Measurements from ENCODE around the gene NTPCR.

Gene NTPCR

DNA sequence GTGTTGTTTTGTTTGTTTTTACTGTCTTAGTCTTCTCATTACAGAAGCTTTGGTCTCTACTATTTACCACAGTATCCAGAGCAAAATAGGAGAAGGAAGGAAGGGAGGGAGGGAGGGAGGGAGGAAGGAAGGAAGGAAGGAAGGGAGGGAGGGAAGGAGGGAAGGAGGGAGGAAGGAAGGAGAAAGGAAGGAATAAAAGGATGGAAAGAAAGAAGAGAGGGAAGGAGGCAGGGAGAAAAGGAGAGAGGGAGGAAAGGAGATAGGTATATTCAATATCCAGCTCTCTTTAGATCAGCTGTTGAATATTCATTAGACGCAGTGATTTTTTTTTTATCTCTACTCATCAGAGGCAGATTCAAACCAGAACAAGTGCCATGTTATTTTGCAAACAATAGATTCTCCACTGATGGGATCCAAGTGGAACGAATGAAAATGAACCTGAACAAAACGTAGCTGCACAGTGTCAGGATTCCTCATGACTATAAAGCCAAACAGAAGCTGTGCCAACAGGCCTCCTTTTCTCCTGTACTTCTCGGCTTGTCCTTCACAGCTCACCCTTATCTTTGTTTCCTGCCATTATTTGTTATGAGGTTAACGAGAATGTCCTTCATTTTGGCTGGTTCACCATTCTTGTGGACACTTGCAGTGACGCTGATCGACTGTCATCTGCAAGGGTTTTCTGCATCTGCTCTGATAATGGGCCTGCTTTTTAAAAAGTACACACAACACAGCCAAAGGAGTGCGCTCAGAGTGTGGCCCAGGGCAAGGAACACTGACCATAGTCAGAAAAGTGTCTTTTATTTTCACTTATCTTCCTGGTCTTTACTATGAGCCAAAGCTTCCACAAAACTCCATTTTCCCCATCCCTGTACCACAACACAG, 7.8 kb upstream of the NTPCR start:
- no peak for TF ChIP-seq GATA3 (IDR thresholded peaks at IDR 0.05; ENCODE audit: low read depth, low read length)
- TF ChIP-seq GATA2 (IDR thresholded peaks at IDR 0.05; ENCODE audit: low read depth, low read length), result no peak

DNA sequence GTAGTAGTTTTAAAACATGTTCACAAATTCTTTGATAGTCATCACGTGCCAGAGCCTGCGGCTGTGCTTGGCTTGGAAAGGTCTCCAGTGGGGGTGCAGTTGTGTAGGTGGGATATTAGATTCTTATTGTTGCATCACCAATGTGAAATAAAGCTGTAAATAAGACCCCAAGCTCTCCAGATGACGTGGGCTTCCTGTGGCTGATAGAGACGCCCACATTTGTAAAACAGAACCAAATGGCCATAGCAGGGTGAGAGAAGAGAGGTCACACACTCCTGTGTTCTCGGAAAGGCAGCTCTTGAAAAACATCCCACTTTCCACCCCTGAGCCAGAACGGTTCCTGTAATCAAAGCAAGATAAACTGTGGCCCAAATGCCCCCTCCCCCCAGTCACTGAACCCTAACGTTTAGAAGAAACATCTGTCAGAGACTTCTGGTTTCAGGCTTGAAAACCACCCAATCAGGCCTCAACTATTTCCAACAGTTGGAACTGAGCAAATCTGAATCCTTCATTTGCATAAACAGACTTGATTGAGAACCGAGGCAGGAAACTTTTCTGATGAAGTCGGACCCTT, 6.6 kb upstream of the NTPCR start:
- TF ChIP-seq GATA3 (IDR thresholded peaks at IDR 0.05; ENCODE audit: low read depth, low read length), result no peak
- no peak for TF ChIP-seq GATA2 (IDR thresholded peaks at IDR 0.05; ENCODE audit: low read depth, low read length)

DNA sequence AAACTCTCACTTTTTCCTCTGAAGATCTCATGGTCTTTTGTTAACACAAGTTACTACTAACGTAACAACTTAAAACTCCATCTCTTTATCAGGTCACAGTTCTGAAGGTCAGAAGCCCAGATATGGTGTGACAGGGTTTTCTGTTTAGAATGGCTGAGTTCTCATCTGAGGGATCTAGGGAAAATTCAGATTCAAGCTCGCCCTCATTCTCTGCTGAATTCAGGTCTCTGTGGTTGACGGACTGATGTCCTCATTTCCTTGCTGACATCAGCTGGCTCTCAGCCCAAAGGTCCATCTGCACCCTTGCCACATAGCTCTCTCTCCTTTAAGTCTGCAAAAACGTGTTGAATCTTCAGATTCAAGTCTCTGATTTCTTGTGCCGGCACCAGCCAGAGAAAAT, 6.1 kb upstream of the NTPCR start:
- TF ChIP-seq GATA2 (IDR thresholded peaks at IDR 0.05; ENCODE audit: low read depth, low read length), result no peak
- no peak for TF ChIP-seq GATA3 (IDR thresholded peaks at IDR 0.05; ENCODE audit: low read depth, low read length)

DNA sequence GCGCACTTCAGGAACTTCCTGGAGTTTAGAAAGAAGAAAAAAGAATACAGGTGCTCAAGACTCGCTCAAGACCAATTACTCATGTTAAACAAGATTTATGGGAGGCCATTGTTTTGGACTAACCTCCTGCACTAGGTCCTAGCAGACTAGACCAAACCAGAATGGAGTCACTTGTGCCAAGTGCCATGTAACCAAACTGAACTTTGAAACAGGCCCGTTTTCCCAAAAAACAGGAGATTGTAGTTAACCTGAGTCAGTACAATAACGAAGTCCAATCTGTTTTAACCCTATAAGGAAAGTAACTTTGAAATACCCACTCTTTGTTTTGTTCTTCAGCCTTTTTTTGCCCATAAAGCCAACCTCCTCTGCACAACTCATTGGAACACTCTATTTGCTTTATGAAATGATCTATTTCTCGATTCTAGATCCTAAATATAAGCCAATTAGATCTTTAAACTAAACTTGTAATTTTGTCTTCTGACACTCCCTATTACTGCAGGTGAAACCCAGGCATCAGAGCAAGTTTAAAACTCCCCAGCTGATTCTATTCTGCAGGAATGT, 695 bp upstream of the NTPCR start:
- no peak for TF ChIP-seq GATA2 (IDR thresholded peaks at IDR 0.05; ENCODE audit: low read depth, low read length)
- TF ChIP-seq GATA3 (IDR thresholded peaks at IDR 0.05; ENCODE audit: low read depth, low read length), result no peak

DNA sequence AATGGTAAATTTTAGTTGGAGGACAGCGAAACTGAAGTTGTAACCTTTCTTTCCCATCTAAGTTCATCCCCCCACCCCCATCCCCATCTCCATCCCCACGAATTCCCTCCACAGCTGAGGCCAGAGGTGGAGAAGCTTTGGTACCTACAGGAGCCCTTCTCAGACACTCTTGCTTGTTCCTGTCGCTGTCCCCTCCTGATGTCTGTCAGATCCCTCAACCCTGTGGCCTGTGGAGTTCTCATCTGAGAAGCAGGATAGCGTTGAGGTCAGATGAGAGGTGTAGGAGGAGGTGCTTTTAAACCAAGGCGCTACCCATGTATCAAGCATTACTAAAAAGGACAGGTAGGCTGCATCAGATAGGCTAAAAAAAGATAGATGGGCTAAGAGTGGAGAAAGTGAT, 769 bp downstream of the NTPCR start:
- TF ChIP-seq GATA2 (IDR thresholded peaks at IDR 0.05; ENCODE audit: low read depth, low read length) (no peak), GATA3 (IDR thresholded peaks at IDR 0.05; ENCODE audit: low read depth, low read length) (no peak)

DNA sequence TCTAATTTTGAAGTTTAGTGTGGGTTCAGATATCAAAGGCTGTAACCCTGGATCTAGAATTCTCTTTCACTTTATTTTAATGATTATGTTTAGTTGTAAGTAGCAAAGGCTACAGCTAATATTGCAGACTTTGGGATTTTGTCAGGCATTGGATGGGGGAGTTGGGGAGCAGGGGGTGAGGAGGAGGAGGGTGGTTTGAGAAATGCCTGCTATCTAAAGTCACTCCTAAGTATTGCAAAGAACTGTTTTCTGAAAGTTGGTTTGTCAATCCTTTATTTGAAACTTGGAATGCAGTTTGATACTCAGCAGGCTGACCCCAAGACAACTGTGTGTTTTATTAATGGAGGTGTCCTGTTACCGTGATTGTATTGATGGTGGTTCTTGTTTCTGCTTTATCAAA, 1.2 kb downstream of the NTPCR start:
- no peak for TF ChIP-seq GATA2 (IDR thresholded peaks at IDR 0.05; ENCODE audit: low read depth, low read length)
- TF ChIP-seq GATA3 (IDR thresholded peaks at IDR 0.05; ENCODE audit: low read depth, low read length), result no peak

DNA sequence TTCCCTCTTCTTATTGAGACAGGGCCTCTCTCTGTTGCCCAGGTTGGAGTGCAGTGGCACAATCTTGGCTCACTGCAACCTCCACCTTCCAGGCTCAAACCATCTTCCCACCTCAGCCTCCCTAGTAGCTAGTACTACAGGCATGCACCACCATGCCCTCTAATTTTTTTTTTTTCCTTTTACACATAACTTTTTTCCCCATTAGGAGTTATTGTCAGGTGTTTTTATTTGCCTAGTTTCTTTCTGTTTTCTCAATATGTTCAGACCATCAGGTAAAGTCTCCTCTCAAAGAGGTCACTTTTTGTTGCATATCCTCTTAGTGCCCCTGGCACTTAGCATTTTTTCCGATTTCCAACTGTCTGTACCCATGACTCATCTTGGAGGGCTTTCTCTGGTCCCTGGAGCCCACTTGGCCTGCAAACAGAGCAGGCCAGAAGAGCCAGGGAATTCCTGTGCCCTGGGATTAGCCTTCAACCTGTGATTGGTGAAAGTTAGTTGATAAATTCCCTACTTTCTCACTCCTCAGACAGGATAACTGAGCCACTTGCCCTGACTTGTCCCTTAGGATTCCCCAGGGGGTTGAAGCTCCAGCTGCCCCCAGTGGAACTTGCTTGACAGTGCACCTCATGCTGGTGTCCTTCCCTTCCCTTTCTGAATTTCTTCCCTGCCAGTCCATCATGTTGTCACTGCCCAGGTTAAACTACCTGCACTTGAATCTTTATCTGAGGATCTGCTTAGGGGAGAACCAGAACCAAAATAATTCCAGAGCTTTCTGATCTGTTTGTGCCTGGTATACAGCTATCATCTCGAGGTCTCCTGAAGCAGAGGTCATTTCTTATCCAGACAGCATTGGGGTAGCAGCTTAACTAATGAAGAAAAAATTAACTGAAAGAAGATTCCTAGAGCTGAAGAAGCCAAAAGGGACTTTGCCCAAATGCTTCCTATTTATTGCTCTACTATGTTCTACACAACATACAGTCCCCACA, 2.4 kb downstream of the NTPCR start:
- TF ChIP-seq GATA2 (IDR thresholded peaks at IDR 0.05; ENCODE audit: low read depth, low read length), result peak; percentile 6; the same call in 1 of the 2 replicates
- TF ChIP-seq GATA3 (IDR thresholded peaks at IDR 0.05; ENCODE audit: low read depth, low read length), result no peak

DNA sequence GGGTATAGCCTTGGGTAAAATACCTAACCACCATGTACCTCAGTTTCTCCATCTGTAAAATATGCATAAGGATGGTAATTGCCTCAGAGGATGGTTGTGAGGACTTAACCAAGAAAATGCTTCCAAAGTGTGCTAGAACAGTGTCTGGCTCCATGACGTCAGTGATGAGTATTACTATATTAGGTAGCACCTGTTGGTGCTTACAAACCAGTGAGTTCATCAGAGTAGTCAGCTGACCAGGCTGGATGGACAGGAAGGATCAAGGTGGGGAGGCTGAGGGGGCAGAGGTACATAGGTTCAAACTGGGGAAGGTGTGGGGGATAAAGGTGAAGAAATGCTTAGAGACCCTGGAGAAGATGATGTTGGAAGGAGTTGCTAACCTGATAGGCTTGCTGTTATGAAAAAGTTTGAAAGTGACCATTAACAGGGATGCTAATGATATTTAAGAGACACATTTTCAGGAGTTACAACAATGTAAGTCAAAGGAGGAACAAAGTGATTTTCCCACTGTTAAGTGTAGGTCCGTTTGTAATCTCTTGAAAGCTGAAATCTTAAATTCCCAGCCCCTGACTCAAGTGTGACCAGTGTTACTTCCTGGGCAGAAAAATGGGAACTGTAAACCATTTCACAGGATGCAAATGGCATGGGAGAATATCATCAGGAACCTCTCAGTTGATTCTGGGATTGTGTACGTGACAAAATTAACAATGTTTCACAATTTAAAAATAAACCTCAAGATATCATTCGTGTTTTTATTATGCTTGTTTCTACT, 4.4 kb downstream of the NTPCR start:
- no peak for TF ChIP-seq GATA2 (IDR thresholded peaks at IDR 0.05; ENCODE audit: low read depth, low read length)
- no peak for TF ChIP-seq GATA3 (IDR thresholded peaks at IDR 0.05; ENCODE audit: low read depth, low read length)

DNA sequence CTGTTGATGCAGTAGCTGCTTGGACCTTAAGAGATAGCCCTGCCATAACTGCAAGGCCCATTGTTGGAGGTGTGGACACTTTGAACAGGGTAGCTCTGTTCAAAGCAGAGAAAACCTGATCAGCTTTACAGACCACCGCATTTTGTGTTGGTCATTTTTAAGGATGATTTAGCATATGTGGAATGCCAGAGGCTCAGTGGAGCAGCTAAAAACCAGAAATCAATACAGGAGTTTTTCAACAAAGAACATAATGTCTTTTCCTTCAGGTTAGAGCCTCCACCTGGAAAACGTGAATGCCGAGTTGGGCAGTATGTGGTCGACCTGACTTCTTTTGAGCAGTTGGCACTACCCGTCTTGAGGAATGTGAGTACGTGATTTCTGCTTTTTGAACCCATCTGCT, 5.7 kb downstream of the NTPCR start:
- TF ChIP-seq GATA3 (IDR thresholded peaks at IDR 0.05; ENCODE audit: low read depth, low read length), result no peak
- TF ChIP-seq GATA2 (IDR thresholded peaks at IDR 0.05; ENCODE audit: low read depth, low read length), result no peak

DNA sequence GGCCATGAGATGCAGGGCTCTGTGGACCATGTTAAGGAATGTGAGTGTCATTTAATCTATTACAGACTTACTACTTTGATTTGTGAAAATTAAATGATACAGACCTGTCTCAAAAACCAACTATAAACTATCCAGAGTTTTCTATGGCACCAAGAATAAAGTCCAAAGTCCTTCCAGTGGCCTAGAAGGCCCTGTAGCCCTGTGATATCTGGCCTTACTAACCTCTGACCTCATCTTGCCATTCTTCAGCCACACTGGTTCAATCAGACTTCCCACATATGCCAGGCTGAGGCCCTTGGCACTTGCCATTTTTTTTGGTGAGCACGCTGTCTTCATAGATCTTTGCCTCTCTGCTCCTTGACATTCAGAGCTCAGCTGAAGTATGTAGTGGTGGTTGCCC, 7.7 kb downstream of the NTPCR start:
- TF ChIP-seq GATA3 (IDR thresholded peaks at IDR 0.05; ENCODE audit: low read depth, low read length) (no peak), GATA2 (IDR thresholded peaks at IDR 0.05; ENCODE audit: low read depth, low read length) (no peak)

DNA sequence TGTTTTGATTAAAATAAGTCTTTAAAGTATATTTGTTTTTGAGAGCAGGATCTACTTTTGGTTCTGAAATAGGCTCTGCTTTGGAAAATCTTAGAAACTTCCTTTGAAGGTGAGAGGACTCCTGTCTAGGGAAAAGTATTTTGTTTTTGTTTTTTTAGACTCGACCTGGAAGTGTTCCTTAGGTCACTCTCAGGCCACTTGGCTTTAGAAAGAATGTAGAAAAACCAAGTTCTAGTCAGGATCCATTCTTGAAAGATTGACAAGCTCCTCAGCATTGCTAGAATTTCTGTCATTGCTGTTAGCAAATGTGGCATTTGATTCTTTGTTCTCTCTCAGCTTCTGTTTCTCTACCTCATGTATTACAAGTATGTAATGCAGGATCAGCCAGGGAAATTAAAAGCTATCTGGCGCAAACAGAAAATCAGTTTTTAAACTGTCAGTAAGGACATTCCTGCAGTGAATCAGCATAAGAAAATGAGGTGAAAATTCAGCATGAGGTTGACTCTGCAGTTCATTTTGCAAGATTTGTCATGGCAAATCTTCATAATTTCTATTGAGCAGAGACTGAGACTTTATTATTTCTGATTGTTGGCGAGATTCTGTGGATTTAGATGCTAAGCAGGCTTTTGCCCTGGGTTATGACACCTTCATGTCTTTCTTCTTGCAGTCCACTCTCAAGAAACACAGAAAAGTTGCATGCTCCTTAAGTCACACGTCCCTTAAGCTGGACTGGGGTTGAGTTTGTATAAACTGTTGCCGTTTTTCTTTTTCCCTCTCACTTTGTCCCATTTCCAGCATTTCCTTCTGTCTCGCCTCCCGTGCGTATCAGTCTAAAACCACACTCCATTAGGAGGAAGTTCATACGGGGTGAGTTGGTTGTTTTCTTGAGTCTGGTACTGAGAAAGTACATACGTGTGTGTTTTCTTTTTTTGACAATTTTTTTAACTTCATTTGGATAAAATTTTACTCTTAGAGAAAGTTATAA, 12.6 kb downstream of the NTPCR start:
- no peak for TF ChIP-seq GATA2 (IDR thresholded peaks at IDR 0.05; ENCODE audit: low read depth, low read length)
- no peak for TF ChIP-seq GATA3 (IDR thresholded peaks at IDR 0.05; ENCODE audit: low read depth, low read length)

DNA sequence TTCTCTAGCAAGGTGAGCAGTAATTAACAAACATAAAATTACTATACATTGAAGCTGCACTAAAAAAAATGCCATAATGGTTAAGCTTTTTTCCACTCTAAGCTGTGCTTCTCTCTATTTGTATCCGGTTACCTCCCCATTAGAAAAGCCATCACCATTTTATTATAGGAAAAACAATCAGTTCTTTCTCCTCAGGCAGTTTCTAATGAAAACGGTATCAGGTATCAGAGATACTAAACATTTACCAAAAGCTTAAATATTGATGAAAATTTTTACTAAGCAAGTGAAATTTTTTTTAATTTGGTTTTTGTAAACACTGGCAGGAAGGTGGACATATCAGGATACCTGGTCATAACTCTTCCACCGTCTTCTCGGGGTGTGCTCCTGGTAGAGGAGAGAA, 14.2 kb downstream of the NTPCR start:
- TF ChIP-seq GATA3 (IDR thresholded peaks at IDR 0.05; ENCODE audit: low read depth, low read length) (no peak), GATA2 (IDR thresholded peaks at IDR 0.05; ENCODE audit: low read depth, low read length) (no peak)
